ENCODE results near the gene TRIM24. TPM values are rescaled to one million over a fixed set of nuclear protein-coding genes. Genes with fewer than 3 reads are reported as not detected.
A peak's percentile ranks its signal among the peaks of the same experiment; 100 is the strongest.

The TRIM24 gene
- total and polyA plus RNA-seq, 2 of the 13 experiments (the other 11 are each of a cell fraction or from before 2014, with no cell fraction given) = 100 to 106 TPM

- 55% methylated on average over 1 of the region's 1 CpG for WGBS (ENCODE audit: low lambda C conversion rate)
- peaks cover 97% of the 10 kb centered on the region for H4K20me1 ChIP-seq (ENCODE audit: insufficient read depth, low read length)
- H3K27me3 ChIP-seq (ENCODE audit: control insufficient read depth in 1 of 2, insufficient read depth in 2 of 2, low read length in 2 of 2) = no peaks in the 10 kb centered on the region
- ChIA-PET POLR2A (interaction anchor here (1.2 to 1.3 kb wide), 2 partner anchors 8 to 11 kb away, joined by 4 to 5 read pairs; no protein-coding TSS in a partner anchor), CTCF (ENCODE audit: low intra/inter-chr PET ratio, low total read pairs) (no interaction called here)
- no peak for FAIRE-seq
- no TSS peak for BruUV-seq (replicated peaks)
- H3K4me2 ChIP-seq (ENCODE audit: low read depth, low read length) = peak overlapping the region; percentile 46
- in situ Hi-C loops (cut with HindIII; ENCODE audit: extremely low pct_ligation_motif_present, low pct_unique_long_range_greater_than_20kb) (no loop called here), intact Hi-C loops (cut with micrococcal nuclease; ENCODE audit: unreplicated experiment) (loop anchor here (10.0 kb wide), 1 partner anchor 383 kb away; no protein-coding TSS in a partner anchor)
- H3K79me2 ChIP-seq (ENCODE audit: insufficient read depth, low read length) = peaks cover 97% of the 10 kb centered on the region
- no peak overlapping the region for H3K4me3 ChIP-seq (replicated peaks in 1 of 3; ENCODE audit: insufficient read depth in 1 of 3, low read depth in 2 of 3, low read length in 3 of 3)
- peaks cover 3 to 5% of the 10 kb centered on the region in 2 experiments; a peak in 3 of 5 replicates for H3K36me3 ChIP-seq (replicated peaks in 1 of 2; ENCODE audit: control insufficient read depth in 1 of 2, insufficient read depth in 2 of 2, low read length in 2 of 2)
- DNase-seq (ENCODE audit: low spot score) = no peak
- no peaks in the 10 kb centered on the region for H3K9me3 ChIP-seq (ENCODE audit: low read length)
- H2AFZ ChIP-seq (ENCODE audit: low read length) = no peak overlapping the region
- ATAC-seq = no peak
- peak overlapping the region; percentile 64 for H3K27ac ChIP-seq (ENCODE audit: extremely low read length, insufficient read depth, low read length)
- TF ChIP-seq RBM22 (optimal IDR thresholded peaks at IDR 0.05; ENCODE audit: low read length) (peak; percentile 72), HOXD1 (CRISPR knock-in tag; IDR thresholded peaks at IDR 0.05) (no peak), GABPA (IDR thresholded peaks at IDR 0.05; ENCODE audit: low read depth, low read length) (no peak), GABPA (CRISPR knock-in tag; IDR thresholded peaks at IDR 0.05; ENCODE audit: low read depth) (no peak), PRMT3 (CRISPR knock-in tag; IDR thresholded peaks at IDR 0.05; ENCODE audit: borderline replicate concordance, low read depth) (no peak), ZNF343 (CRISPR knock-in tag; IDR thresholded peaks at IDR 0.05) (0 out of 2 replicates have a peak, but pooled peaks have one; percentile 15), THAP11 (CRISPR knock-in tag; IDR thresholded peaks at IDR 0.05) (no peak), KAT8 (CRISPR knock-in tag; IDR thresholded peaks at IDR 0.05) (0 out of 2 replicates have a peak, but pooled peaks have one; percentile 8), PAXIP1 (CRISPR knock-in tag; conservative IDR thresholded peaks at IDR 0.05) (0 out of 2 replicates have a peak, but pooled peaks have one; percentile 3), POLR2AphosphoS5 (IDR thresholded peaks at IDR 0.05; ENCODE audit: low read depth, low read length) (peak; percentile 4; the same call in 1 of the 2 replicates), GABPB1 (CRISPR knock-in tag; IDR thresholded peaks at IDR 0.05) (no peak), E2F5 (CRISPR knock-in tag; conservative IDR thresholded peaks at IDR 0.05) (no peak), BCL6 (CRISPR knock-in tag; IDR thresholded peaks at IDR 0.05) (peak; percentile 2; the same call in 1 of the 2 replicates), CERS6 (CRISPR knock-in tag; IDR thresholded peaks at IDR 0.05) (no peak), SMYD3 (CRISPR knock-in tag; IDR thresholded peaks at IDR 0.05) (0 out of 2 replicates have a peak, but pooled peaks have one; percentile 51), ZNF614 (CRISPR knock-in tag; IDR thresholded peaks at IDR 0.05; ENCODE audit: borderline replicate concordance) (no peak), ARNT (IDR thresholded peaks at IDR 0.05) (no peak), ZFX (CRISPR knock-in tag; IDR thresholded peaks at IDR 0.05; ENCODE audit: low read depth) (no peak), FOXJ3 (CRISPR knock-in tag; IDR thresholded peaks at IDR 0.05; ENCODE audit: borderline replicate concordance) (0 out of 2 replicates have a peak, but pooled peaks have one; percentile 5)
- peaks cover 99% of the 10 kb centered on the region for H3K4me1 ChIP-seq (ENCODE audit: insufficient read depth, low read length)
- H3K9ac ChIP-seq (ENCODE audit: insufficient read depth, low read depth, low read length) = no peak overlapping the region
Observed at GRCh38 chr7:138477581-138477980, 17.5 kb downstream of the TRIM24 start.
